HG03442 (cell line): ENCODE measurements around the gene PLCB1.

Experiments used
- ATAC-seq: cut with Tn5 transposase; IDR thresholded peaks from one replicate; pipeline ENCODE4 v1.9.1; 2021; ENCODE audit warnings: mild to moderate bottlenecking, moderate library complexity; ENCODE audit not compliant: unreplicated experiment

Gene PLCB1

DNA sequence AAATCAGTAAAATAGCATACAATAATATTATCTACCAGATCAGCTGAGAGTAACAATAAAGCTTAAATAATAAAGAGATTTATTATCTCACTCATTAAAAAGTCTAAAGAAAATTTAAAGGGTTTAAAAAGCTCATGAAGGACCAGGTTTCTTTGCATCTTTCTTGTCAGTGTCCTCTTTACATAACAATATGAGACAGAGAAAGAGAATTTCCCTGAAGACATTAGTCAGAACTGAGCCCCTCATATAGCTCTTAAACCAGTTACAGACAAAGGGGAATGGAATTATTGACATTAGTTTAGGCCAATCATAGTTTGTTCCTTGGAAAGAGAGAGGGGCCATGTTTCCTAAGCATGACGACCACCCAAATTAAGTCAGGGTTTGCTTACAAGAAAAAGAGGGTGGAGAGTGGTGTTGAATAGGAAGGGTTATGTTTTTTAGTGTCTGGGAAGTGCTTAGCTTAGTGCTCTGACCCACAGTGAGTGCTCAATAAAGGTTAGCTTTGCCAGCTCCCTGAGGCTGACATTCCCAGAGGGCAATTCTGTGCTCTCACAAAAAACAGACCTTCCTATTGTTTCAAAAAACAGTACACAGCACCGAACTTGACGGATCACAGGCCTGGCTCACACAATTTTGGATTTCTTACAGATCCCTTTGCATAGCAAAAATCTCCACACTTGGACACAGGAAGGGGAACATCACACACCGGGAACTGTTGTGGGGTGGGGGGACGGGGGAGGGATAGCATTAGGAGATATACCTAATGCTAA is 3.6 kb upstream of the PLCB1 start:
- no peak for ATAC-seq

DNA sequence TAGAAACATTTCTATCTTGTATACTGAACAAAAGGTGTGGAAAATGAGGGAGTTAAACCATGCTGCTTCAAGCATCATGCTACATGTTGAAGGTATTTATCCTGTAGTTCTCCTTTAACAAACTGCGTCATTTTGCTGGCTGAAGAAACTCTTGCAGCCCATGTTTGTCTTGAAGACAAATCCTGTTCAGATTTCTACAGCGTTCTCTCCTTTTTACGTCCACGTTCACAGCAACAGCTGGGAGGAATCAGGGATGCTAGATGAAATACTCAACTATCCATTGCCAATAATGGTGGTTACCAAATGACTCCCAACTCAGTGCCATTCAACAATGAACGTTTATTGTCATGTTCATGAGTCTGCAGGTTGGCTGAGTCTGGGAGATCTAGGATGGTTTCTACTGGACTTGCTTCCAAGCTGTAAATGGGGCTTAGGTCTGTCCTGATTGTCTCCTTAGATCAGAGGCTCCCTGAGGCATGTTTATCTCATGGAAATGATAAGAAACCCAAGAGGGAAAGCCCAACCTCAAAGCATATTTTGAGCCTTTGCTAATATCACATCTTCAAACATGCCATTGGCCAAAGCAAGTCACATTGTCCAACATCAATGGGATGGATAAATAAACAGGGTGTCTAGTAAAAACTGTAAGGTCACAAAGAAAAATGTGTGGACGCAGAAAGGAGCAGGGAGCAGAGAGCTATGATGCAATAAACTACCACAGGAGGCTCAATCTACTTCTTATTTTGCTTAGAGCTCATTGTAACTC is 2.7 kb upstream of the PLCB1 start:
- no peak for ATAC-seq

- ATAC-seq, result no peak
Measured at GRCh38 chr20:8130840-8131526, 1.1 kb upstream of the PLCB1 start.

- ATAC-seq, result no peak
Measured at GRCh38 chr20:8132484-8133309, 631 bp downstream of the PLCB1 start.

DNA sequence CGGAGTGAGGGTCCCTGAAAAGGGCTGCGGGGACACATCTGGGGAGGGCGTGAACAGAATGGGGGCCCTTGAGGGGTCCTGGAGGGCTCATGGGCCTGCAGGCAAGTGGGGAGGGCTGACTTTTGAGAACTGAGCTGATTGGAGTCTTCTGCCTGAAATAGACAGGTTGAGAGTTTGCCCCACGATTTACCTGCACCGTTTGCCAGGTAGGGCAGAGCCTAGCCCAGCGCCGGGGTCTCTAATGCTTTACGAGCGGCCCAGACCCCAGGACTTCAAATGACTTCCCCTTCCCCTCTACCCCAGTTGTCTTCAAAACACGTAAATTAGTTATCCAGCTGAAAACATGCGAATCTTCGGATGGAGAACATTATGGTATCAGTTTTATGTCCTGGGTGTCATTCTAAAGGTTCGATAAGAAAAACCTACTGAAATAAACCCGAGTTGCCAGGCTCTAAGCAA is 1.3 kb downstream of the PLCB1 start:
- no peak for ATAC-seq

DNA sequence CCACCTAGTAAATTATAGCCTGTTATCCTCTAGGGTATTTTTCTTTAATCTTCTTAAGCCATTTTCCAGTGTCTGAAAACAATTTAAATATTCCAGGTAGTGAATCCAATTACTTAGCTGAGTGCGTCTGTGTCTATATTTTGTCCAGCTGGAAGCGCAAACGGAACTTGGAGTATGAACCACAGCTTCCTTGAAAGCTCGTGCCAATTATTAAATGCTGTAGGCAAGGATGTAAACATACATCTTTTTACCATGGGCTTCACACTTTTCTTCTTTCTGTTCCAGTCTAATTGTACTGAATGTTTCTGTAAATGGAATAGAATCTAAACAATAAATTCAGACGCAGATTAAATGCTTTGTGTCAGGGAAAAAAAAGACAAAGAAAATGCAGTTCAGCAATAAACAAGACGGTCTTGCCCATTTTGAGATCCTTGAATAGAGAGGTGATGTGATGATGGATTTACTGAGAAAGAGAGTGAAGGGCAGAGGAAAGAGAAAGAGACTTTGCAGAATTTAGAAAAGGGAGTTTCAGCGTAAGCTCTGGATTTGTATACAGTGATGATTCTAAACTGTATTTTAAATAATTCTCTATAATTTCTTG is 1.9 kb downstream of the PLCB1 start:
- no peak for ATAC-seq

- ATAC-seq, result no peak
Measured at GRCh38 chr20:8139899-8140298, 7.8 kb downstream of the PLCB1 start.

GRCh38 chr20:8143474-8143873 is 11.4 kb downstream of the PLCB1 start:
- no peak for ATAC-seq

DNA sequence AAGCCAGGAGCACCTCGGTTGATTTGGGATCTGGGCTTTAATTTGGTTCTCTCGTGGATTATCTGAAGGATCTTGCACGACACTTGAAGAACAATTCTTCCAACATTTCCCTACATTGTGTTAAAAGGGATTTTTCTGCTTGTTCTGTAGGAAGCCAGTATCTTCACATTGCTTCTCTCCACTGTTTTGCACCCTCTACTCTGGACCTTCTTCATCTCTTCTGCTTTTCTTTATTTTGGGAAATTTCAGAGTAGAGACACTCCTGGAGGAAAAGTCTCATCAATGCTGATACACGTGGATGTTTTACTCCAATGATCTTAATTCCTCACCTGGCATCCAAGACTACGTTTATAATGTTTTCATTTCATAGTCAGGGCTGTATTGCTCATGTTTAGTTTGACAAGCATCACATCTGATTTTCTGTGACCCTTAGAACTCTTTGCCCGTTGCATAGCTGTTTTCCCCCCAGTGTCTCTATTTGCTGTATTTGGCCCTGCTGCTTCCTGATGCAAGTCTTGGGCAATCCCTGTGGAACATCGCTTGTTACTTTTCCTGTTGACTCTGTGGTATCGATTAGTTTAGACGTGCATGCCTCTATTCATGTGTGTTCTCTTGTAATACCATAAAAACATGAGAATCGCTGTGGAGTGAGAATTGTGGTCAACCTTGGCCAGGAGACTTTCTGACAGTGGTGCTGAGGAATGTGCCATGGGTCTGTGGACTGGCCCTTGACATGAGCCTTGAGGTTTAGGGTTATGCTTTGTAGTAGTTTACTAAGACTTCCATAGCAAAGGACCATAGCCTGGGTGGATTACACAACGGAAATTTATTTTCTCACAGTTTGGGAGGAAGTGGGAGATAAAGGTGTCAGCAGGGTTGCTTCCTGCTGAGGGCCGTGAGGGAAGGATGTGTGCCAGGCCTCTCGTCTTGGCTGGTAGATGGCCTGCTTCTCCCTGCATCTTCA is 12.5 kb downstream of the PLCB1 start:
- ATAC-seq, result no peak

DNA sequence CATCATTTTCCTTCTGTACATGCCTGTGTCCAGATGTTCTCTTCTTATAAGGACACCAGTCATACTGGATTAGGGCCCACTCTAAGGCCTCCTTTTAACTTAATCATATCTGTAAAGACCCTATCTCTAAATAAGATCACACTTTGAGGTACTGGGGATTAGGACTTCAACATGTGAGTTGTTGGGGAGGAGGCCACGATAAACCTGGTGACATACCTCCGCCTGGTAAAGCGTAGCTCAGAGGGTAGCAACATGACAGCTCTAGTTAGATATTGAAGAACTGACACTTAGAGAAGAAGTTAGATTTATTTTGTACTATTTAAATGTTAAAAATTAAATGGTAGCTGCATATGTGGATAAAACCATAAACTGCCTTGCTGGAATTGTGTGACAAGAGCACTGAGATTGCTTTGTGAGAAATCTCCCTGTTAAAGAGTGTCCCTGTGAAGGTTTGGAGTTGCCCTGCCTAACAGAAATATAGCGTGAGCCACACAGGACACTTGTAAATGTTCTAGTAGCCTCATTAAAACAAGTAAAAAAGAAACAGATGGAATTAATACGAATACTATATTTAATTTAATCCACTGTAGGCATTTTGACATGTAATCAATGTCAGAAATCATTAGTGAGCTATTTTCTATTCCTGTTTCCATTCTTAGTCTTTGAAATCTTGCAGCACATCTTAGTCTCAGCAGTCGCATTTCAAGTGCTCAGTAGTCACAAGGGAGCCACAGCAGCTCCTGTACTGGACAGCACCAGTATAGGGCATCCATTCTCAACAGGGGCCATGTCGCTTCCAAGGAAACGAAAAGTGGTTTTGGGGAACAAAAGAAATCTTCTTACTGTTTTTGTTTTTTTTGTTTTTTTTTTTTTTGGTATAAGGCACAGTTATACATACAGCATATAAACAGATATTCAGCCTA is 13.4 kb downstream of the PLCB1 start:
- no peak for ATAC-seq

DNA sequence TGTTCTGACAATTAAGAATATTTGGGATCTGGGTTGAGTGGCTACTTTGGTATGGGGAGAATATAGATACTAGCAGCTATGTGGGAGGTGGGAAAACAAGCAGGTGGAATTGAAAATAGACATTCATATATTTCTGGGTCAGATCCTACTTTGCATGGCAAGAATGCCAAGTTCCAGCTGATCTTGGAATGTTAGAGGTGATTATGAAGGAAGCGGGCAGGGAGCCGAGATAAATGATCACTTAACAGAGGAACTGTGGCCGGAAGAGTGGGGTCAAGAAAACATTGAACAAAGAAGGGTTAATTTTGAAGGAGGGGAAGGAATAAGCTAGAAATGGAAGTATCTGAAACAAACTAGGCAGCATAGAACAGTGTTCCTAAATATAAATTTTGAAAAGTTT is 15.4 kb downstream of the PLCB1 start:
- no peak for ATAC-seq

DNA sequence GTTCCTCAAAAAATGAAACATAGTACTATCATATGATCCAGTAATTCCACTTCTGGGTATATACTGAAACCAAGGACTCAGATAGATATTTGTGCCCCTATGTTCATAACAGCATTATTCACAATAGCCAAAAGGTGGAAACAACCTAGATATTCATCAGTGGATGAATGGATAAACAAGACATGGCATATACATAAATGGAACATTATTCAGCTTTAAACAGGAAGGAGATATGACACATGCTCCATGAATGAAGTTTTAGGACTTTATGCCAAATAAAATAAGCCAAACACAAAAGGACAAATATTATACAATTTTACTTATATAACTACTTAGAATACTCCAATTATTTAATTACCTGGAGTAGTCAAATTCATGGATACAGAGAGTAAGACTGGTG is 16.4 kb downstream of the PLCB1 start:
- ATAC-seq, result no peak

- ATAC-seq, result no peak
Measured at GRCh38 chr20:8150591-8150990, 18.5 kb downstream of the PLCB1 start.

GRCh38 chr20:8151372-8151771 is 19.3 kb downstream of the PLCB1 start:
- ATAC-seq, result no peak

DNA sequence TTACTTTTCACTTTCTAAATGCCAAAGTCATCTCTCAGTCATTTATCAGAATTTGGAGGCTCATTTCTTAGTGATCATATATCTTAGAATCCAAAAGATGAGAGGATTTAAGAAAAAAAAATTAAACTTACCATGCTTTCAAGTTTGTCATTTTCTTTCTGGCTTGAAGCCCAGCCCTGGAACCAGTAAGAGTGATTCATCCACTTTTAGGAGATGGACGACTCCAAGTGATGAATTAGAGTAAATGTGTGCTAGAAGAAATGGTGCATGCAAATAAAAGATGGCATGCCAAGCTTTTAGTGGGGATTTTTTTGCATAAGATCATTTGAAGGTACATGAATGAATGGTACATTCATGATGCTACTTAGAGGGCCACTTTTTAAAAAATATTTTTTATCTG is 20.1 kb downstream of the PLCB1 start:
- ATAC-seq, result no peak

GRCh38 chr20:8152847-8153246 is 20.8 kb downstream of the PLCB1 start:
- no peak for ATAC-seq

DNA sequence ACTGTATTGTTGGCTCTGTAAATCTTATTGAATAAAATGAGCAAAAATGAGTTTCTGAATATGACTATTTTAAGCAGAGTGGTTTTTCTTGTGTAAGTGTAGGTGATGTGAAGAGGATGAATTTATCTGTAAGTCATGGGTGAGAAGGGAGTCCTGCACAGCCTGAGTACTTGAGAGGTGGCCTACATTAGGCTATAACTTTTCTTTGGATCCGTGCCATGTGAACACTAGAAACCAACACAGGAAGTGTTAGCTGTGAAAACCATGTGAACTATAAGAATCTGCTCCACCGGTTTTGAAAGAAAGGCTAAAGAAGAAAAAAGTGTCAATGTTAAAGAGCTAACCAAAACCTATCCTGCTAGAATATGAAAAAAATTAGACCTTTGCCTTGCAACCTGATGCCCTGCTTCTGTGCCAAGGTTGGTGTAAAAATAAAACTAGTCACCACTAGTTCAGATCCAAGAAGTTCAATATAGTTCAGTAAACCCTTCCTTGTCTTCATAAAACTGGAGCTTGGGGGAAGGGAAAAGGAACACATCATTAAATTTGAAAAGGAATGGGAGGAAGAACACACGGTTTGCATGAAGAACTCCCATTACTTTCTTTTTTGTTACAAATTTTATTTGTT is 21.3 kb downstream of the PLCB1 start:
- ATAC-seq, result no peak

DNA sequence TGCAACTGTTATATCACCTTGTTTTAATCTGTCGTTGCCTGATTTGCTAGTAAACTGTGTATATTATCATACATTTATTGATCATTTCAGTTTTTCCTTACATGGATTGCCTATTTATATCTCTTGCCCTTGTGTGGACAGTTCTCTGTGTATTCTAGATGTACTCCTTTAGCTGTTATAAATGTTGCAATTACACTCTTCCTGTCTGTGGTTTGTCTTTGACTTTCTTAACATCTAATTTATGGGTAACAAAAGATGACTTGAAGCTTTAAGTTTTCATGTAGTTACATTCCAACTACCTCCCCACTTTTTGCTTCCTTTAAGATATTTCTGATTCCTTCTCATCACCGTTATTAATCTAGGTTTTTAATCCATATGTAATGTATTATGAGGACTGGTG is 22.6 kb downstream of the PLCB1 start:
- no peak for ATAC-seq
